SH-SY5Y (cell line): ENCODE results near the gene PPFIA1.

Experiments
- GATA2 ChIP-seq: IDR thresholded peaks from 2 replicates; pipeline ENCODE4 v1.6.1; 2011; ENCODE audit warnings: mild to moderate bottlenecking, low read depth, low read length
- GATA3 ChIP-seq: IDR thresholded peaks from 2 replicates; pipeline ENCODE4 v1.6.1; 2011; ENCODE audit warnings: low read depth, mild to moderate bottlenecking, low read length, moderate library complexity

DNA sequence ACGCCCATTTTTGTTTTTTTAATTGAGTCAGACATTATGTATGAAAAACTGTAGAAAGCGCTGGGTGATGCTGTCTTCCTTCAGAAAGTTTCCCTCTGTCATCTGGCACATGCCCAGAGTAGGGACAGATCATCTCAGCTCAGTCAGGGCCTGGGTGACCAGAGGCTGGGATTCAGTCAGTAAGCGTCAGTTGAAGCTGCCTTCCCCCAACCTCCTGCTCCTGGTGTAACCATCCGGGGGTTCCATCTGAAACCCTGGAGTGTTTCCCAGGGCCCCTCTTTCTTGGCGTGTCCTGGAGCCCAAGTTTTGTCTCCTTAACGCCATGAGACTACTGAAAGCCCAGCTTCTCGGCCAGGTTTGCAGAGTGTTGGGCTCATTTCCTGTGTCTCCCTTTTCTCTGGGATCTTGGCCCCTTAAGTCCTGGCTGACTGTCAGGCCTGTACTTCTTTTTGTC lies 10.7 kb downstream of the PPFIA1 start:
- TF ChIP-seq GATA2, result no peak
- TF ChIP-seq GATA3, result no peak
